CD4-positive, alpha-beta T cell treated with Interleukin-1 beta for 1 hour (primary cell): ENCODE data around the gene SYNGR4.

Experiments used
- DNase-seq, 2 donors: peaks; one replicate each; pipeline ENCODE4 v3.0.0-alpha.2; 2020 to 2022

SYNGR4 gene

GRCh38 chr19:48397263-48398101 is 33.3 kb downstream of the SYNGR4 start:
- DNase-seq, result no peak

- no peak for DNase-seq
Observed at GRCh38 chr19:48398102-48398374, 33.9 kb downstream of the SYNGR4 start.

DNA sequence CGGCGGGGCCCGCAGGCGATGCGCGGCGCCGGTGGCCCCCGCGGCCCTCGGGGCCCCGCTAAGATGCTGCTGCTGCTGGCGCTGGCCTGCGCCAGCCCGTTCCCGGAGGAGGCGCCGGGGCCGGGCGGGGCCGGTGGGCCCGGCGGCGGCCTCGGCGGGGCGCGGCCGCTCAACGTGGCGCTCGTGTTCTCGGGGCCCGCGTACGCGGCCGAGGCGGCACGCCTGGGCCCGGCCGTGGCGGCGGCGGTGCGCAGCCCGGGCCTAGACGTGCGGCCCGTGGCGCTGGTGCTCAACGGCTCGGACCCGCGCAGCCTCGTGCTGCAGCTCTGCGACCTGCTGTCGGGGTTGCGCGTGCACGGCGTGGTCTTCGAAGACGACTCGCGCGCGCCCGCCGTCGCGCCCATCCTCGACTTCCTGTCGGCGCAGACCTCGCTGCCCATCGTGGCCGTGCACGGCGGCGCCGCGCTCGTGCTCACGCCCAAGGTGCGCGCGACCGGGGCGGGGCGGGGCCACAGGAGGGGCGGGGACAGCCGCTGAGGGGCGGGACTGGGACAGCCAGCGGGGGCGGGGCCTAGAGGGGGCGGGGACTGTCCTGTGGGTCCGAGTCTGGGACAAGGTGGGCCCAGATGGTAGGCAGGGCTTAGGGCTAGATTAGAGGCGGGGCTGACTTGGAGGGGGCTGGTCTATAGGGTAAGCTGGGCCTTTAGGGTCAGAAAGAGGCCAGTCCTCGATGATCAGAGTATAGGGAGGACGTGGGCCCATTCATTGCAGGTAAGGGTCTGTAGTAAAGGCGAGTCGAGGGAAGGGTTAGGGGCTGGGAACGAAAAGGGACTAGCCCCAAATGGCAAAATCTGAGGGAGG is 34.4 kb downstream of the SYNGR4 start:
- DNase-seq, result peak; percentile 89 to 91

DNA sequence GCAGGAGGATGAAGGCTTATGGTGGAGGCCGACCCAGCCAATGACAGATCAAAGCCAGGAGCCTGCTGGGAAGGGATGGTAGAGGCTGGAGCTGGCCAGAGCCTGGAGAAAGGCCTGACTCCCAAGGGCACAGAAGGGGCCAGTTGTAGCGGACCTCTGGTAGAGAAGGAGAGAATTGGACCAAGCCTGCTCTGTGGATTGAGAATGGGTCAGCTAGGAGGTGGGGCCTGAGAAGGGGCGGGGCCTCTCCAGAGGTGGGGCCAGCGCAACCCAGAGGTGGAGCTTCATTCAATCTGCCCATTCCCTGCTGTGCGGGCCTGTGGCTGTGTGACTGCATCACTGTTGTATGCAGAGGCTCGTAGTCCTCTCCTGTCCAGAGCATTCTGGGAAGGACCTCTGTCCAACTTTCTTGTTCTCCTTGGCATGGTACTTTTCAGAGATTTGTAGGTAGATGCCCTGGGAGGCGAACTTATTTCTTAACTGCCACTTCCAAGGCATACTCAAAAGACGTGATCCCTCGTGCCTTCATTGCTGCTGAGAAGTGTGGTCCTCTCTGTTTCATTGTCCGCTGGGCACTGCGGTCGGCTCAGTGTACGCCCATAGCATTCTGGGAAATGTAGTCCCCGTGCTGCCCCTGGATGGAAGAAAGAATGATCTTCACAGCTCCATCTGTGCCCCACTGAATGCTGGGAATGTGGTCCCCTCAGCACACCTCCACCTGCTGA is 36.0 kb downstream of the SYNGR4 start:
- peak; percentile 28 to 41 for DNase-seq

DNA sequence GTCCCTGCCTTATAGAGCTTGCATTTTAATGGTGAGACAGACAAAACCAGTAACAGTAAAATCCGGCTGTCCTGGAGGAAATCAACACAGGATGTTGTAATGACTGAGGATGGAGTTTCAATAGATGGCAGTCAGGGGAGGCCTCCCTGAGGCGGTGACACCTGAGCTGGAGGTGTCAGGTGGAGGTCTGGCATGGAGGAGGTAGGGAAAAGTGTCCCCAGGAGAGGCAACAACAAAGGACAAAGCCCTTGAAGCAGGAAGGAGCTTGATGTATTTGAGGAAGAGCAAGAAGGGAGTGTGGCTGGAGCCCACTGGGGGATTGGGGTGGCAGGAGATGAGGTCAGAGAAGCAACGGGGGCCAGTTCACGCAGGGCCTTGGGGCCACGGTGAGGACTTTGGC is 37.1 kb downstream of the SYNGR4 start:
- DNase-seq, result no peak

GRCh38 chr19:48403606-48404005 is 39.4 kb downstream of the SYNGR4 start:
- DNase-seq, result peak; percentile 67 to 72

DNA sequence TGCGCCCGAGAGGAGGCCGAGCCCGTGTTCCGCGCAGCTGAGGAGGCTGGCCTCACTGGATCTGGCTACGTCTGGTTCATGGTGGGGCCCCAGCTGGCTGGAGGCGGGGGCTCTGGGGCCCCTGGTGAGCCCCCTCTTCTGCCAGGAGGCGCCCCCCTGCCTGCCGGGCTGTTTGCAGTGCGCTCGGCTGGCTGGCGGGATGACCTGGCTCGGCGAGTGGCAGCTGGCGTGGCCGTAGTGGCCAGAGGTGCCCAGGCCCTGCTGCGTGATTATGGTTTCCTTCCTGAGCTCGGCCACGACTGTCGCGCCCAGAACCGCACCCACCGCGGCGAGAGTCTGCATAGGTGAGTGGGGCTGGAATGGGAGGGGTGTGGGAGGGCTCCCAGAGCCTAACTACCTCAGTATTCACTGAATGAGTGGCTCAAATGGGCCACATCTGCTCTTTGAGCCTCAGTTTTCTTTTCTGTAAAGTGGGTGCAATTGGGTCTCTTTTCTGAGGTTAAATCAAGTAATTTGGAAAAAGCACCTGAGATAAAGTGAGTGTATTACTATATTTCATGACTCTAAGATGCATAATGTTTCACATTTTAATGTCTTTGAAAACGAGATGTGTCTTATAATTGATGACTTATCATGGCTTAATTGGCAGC is 41.0 kb downstream of the SYNGR4 start:
- DNase-seq, result no peak

GRCh38 chr19:48405850-48406249 is 41.7 kb downstream of the SYNGR4 start:
- no peak for DNase-seq

DNA sequence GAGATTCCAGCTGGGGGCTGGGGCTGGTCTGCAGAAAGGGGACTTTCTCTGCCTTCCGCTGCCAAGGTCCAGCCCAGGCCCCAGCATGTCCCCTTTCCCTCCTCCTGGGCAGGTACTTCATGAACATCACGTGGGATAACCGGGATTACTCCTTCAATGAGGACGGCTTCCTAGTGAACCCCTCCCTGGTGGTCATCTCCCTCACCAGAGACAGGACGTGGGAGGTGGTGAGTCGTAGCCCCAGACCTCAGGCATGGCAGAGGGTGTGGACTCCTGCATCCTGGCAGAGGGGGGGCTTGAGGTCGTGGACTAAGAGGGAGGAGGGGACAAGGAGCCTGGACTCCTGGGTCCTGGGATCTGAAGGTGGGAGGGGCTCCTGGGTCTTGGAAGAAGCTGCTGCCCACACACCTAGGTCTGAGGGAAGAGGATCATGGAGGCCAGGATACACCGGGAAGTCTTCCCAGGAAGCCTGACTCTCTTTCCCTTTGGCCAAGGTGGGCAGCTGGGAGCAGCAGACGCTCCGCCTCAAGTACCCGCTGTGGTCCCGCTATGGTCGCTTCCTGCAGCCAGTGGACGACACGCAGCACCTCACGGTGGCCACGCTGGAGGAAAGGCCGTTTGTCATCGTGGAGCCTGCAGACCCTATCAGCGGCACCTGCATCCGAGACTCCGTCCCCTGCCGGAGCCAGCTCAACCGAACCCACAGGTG is 49.9 kb downstream of the SYNGR4 start:
- DNase-seq, result no peak

- peak; percentile 83 for DNase-seq
Observed at GRCh38 chr19:48415395-48415794, 51.2 kb downstream of the SYNGR4 start.

GRCh38 chr19:48415806-48416221 is 51.6 kb downstream of the SYNGR4 start:
- DNase-seq, result no peak

DNA sequence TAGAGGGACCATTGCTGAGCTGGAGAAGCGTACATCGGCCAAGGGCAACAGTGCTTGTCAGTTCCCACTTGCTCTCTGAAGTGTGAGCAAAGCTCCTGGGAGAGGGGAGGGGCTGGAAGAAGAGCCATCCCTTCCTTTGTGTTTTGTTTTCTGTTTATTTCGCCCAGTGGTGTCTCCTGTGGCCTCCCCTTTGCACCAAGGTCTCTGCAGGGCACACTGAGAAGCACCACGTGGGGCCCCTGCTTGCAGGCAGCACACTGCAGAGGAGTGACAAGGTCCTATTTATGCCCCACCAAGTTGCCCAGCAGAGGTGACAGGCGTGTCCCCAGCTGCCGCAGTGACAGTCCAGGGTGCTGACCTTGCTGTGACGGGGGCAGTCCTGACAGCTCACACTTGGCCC is 53.3 kb downstream of the SYNGR4 start:
- no peak for DNase-seq

DNA sequence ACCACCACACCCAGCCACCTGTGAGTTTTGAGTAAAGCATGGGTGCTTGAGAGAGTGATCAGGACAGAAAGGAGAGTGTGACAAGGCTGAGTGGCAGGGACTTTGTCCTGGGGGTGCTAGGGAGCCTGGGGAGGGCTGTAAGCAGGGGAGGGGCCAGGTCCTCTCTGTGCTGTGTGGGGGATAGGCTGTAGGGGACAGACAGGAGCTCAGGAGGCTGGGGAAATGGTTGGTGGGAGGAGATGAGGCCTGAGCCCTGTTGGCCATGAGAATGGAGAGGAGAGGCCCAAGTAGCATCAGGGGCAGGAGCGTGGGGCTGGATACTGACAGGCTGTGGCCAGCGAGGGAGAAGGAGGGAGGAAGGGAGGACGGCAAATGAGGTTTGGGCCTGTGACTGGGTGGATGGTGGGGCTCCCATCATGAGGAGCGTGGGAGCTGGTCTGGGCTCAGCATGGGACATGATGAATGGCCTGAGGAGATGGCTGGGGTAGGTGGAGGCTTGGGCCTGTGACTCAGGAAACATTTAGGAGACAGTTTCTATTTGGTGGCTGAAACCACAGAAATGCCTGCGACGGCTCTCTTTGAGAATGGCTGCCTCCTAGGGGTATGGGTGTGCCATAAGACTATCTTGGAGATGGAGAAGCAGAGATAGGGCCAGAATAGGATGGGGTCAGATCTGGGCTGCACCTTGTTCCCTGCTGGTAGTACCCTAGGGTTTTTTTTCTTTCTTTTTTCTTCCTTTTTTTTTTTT is 54.3 kb downstream of the SYNGR4 start:
- DNase-seq, result no peak

DNA sequence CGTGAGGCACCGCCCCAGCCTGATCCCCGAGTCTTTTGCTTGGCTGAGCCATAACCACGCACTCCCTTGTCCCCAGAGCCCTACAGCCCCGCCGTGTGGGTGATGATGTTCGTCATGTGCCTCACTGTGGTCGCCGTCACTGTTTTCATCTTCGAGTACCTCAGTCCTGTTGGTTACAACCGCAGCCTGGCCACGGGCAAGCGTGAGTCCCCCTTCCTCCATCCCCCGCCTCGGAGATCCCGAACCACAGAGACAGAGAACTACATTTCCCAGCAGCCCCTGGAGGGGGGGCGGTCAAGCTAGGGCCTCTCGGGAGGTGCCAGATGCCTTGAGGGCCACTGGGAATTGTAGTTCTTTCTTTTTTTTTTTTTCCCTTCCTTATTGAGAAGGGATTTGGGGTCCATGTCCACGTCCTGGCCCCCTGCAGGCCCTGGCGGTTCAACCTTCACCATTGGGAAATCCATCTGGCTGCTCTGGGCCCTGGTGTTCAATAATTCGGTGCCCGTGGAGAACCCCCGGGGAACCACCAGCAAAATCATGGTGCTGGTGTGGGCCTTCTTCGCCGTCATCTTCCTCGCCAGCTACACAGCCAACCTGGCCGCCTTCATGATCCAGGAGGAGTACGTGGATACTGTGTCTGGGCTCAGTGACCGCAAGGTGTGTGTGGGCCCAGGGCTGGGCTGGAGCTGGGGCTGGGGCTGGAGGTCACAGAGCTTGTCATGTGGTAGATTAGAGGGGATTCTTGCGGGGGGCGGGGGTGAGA is 55.2 kb downstream of the SYNGR4 start:
- DNase-seq, result peak; percentile 83 to 85

DNA sequence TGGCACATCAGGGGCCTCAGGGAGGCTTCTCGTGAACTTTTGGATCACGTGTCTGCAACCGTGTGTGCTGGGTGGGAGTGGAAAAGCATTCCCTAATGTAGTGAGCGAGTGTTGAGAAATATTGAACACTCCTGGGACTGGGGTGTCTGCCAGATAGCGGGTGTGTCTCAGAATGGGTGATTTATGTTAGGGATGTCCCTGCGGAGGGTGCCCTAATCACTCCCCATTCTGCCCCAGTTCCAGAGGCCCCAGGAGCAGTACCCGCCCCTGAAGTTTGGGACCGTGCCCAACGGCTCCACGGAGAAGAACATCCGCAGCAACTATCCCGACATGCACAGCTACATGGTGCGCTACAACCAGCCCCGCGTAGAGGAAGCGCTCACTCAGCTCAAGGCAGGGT is 57.4 kb downstream of the SYNGR4 start:
- no peak for DNase-seq

GRCh38 chr19:48424694-48425219 is 60.6 kb downstream of the SYNGR4 start:
- peak in 1 of 2 donors; percentile 27 for DNase-seq
